DOHH2 (cell line): ENCODE data around the gene HEG1.

ENCODE experiments used
- H3F3A ChIP-seq: fragments of 200-600 bp; sonication (generic), shearing (Covaris generic); 2 replicates; pipeline ENCODE4 v1.6.0; 2016; ENCODE audit warnings: antibody characterized with exemption, mild to moderate bottlenecking; ENCODE audit not compliant: control insufficient read depth, insufficient read depth
- H3K27ac ChIP-seq: fragments of 200-600 bp; sonication (generic); 2 replicates; pipeline ENCODE4 v1.5.1; 2014; ENCODE audit warnings: low read depth, mild to moderate bottlenecking, low read length, moderate library complexity
- H3K27me3 ChIP-seq: fragments of 200-600 bp; sonication (generic); 2 replicates; pipeline ENCODE4 v1.6.1; 2014; ENCODE audit warnings: mild to moderate bottlenecking, low read length, mixed read lengths; ENCODE audit not compliant: control insufficient read depth
- H3K36me3 ChIP-seq: fragments of 200-600 bp; sonication (generic); 2 replicates; pipeline ENCODE4 v1.6.1; 2014; ENCODE audit warnings: mild to moderate bottlenecking, low read length, moderate library complexity, mixed read lengths; ENCODE audit not compliant: control insufficient read depth
- H3K4me1 ChIP-seq: fragments of 200-600 bp; sonication (generic); 2 replicates; pipeline ENCODE4 v1.6.1; 2014; ENCODE audit warnings: mild to moderate bottlenecking, low read length, mixed read lengths; ENCODE audit not compliant: control insufficient read depth
- H3K4me2 ChIP-seq: fragments of 200-600 bp; sonication (generic); 2 replicates; pipeline ENCODE4 v1.6.0; 2014; ENCODE audit warnings: mild to moderate bottlenecking, low read length, moderate library complexity
- H3K4me3 ChIP-seq: fragments of 200-600 bp; sonication (generic); 2 replicates; pipeline ENCODE4 v1.5.1; 2014; ENCODE audit warnings: mild to moderate bottlenecking, low read length, mixed read lengths
- H3K79me2 ChIP-seq: fragments of 200-600 bp; sonication (generic); 2 replicates; pipeline ENCODE4 v1.6.1; 2014; ENCODE audit warnings: mild to moderate bottlenecking, low read length, mixed read lengths; ENCODE audit not compliant: control insufficient read depth
- H3K9me2 ChIP-seq: fragments of 200-600 bp; sonication (generic); replicated peaks from 2 replicates; pipeline ENCODE4 v1.6.1; 2014; ENCODE audit warnings: mild to moderate bottlenecking, low read length, mixed read lengths; ENCODE audit not compliant: control insufficient read depth
- H3K9me3 ChIP-seq: fragments of 200-600 bp; sonication (generic); 2 replicates; pipeline ENCODE4 v1.6.1; 2014; ENCODE audit warnings: antibody characterized with exemption, low read length, mixed read lengths; ENCODE audit not compliant: control insufficient read depth, insufficient read depth
- H4K20me1 ChIP-seq: fragments of 200-600 bp; sonication (generic); 2 replicates; pipeline ENCODE4 v1.6.0; 2014; ENCODE audit warnings: low read depth, mild to moderate bottlenecking, antibody characterized with exemption, low read length, moderate library complexity; ENCODE audit not compliant: control insufficient read depth, insufficient read depth
- CTCF ChIP-seq: fragments of 200-600 bp; sonication (generic); IDR thresholded peaks from one replicate; pipeline ENCODE4 v1.5.1; 2014; ENCODE audit warnings: antibody characterized with exemption, mild to moderate bottlenecking, low read depth, low read length; ENCODE audit not compliant: poor library complexity, severe bottlenecking
- EZH2phosphoT487 ChIP-seq: fragments of 200-600 bp; sonication (generic); IDR thresholded peaks from 2 replicates; pipeline ENCODE4 v1.6.1; 2017; ENCODE audit warnings: borderline replicate concordance, mild to moderate bottlenecking, antibody characterized with exemption, low read length, moderate library complexity, mixed read lengths

Gene HEG1

GRCh38 chr3:125050488-125051090, 5.2 kb downstream of the HEG1 start:
- Histone ChIP-seq H3K27ac (no peak overlapping the region), H4K20me1 (no peaks in the 10 kb centered on the region)

DNA sequence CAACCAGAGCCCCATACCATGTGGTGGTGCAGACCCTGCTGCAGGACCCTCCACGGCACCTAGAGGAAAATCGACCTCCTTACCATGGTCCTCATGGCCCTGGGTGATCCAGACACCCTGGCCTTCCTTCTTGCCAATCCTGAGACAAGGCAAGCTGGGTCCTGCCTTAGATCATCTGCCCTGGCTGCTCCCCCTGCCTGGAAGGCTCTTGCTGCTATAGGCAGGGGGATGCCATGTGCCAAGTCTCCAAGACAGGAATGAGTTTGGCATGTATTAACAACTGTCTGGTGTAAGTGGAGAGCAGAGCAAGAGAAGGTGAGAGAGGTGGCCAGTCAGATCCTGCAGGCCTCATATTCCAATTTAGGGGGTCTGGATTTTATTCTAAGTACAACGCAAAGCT, 7.5 kb downstream of the HEG1 start:
- H4K20me1 ChIP-seq: no peaks in the 10 kb centered on the region
- H3K27ac ChIP-seq: no peak overlapping the region
- no peaks in the 10 kb centered on the region for H3K9me3 ChIP-seq
- no peak for TF ChIP-seq CTCF
- TF ChIP-seq EZH2phosphoT487: no peak
- no peaks in the 10 kb centered on the region for H3K9me2 ChIP-seq
- peaks cover 32% of the 10 kb centered on the region for H3K27me3 ChIP-seq
- H3K4me3 ChIP-seq: no peak overlapping the region
- no peaks in the 10 kb centered on the region for H3F3A ChIP-seq
- no peaks in the 10 kb centered on the region for H3K79me2 ChIP-seq
- no peaks in the 10 kb centered on the region for H3K4me1 ChIP-seq
- no peaks in the 10 kb centered on the region for H3K36me3 ChIP-seq
- no peak overlapping the region for H3K4me2 ChIP-seq

More at GRCh38 chr3:125050488-125051090, 5.2 kb downstream of the HEG1 start:
- Histone ChIP-seq H3K4me3 (no peak overlapping the region), H3K4me1 (peaks cover 8% of the 10 kb centered on the region; the same call in 1 of the 2 replicates), H3K79me2 (no peaks in the 10 kb centered on the region), H3K27me3 (peaks cover 53% of the 10 kb centered on the region), H3K9me3 (no peaks in the 10 kb centered on the region), H3K4me2 (no peak overlapping the region), H3F3A (no peaks in the 10 kb centered on the region), H3K36me3 (no peaks in the 10 kb centered on the region), H3K9me2 (no peaks in the 10 kb centered on the region)
- TF ChIP-seq EZH2phosphoT487: no peak
- no peak for TF ChIP-seq CTCF

- Histone ChIP-seq H3K27ac (no peak overlapping the region), H3K36me3 (no peaks in the 10 kb centered on the region), H3K79me2 (no peaks in the 10 kb centered on the region), H3F3A (no peaks in the 10 kb centered on the region), H3K9me3 (no peaks in the 10 kb centered on the region), H3K27me3 (peaks cover 9% of the 10 kb centered on the region), H3K9me2 (no peaks in the 10 kb centered on the region), H4K20me1 (no peaks in the 10 kb centered on the region), H3K4me1 (no peaks in the 10 kb centered on the region), H3K4me2 (no peak overlapping the region), H3K4me3 (no peak overlapping the region)
- TF ChIP-seq EZH2phosphoT487 (no peak), CTCF (no peak)
Observed at GRCh38 chr3:125045965-125046364, 9.8 kb downstream of the HEG1 start.
